ENCODE results near the gene PPM1A.

The PPM1A gene

DNA sequence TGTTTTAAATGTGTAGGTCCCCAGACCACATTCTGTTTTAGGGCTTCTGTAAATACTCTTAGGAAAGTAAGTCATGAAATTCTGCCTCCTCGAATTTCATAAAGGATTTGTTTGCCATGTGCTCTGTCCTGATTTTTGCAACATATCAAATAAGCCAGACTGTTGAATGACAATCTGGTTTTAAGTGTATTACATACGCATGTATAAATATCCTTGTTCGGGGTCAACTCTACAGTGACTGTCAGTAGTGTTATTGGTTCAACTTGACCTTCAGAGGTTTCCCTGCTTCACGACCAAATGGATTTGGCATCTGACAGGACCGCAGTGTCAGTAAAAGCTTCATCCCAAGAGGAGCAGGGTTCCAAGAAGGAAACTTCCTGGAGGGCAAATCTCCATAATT lies 52.7 kb downstream of the PPM1A start:
- TF ChIP-seq, protein P1, sequence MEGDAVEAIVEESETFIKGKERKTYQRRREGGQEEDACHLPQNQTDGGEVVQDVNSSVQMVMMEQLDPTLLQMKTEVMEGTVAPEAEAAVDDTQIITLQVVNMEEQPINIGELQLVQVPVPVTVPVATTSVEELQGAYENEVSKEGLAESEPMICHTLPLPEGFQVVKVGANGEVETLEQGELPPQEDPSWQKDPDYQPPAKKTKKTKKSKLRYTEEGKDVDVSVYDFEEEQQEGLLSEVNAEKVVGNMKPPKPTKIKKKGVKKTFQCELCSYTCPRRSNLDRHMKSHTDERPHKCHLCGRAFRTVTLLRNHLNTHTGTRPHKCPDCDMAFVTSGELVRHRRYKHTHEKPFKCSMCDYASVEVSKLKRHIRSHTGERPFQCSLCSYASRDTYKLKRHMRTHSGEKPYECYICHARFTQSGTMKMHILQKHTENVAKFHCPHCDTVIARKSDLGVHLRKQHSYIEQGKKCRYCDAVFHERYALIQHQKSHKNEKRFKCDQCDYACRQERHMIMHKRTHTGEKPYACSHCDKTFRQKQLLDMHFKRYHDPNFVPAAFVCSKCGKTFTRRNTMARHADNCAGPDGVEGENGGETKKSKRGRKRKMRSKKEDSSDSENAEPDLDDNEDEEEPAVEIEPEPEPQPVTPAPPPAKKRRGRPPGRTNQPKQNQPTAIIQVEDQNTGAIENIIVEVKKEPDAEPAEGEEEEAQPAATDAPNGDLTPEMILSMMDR (IDR thresholded peaks at IDR 0.05; ENCODE audit: insufficient read depth, low read depth, low read length, missing control alignments): no peak
- no peak for DNase-seq (ENCODE audit: low read depth)
- H3K4me3 ChIP-seq (ENCODE audit: low read length): no peak overlapping the region

DNA sequence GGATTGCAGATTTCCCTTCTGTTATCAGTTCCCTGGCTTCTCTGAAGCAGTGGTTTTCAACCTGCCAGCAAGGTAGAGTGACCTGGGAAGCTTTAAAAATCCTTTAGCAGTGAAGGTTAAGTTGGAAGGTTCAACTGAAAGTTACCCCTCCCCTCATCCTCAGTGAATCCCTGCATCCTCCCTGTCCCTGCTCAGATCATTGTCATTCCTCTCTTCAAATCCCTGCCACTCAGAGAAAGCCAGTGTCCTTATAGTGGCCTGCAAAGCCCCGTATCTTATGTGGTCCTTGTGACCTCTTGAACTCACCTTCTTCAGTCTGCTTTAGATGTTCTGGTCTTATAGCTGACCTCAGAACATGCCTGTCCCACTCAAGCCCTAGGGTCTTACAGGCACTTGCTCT lies 53.6 kb downstream of the PPM1A start:
- H3K4me3 ChIP-seq (ENCODE audit: low read length): no peak overlapping the region
- no peak for DNase-seq (ENCODE audit: low read depth)
- TF ChIP-seq, protein P1 (IDR thresholded peaks at IDR 0.05; ENCODE audit: insufficient read depth, low read depth, low read length, missing control alignments): no peak

DNA sequence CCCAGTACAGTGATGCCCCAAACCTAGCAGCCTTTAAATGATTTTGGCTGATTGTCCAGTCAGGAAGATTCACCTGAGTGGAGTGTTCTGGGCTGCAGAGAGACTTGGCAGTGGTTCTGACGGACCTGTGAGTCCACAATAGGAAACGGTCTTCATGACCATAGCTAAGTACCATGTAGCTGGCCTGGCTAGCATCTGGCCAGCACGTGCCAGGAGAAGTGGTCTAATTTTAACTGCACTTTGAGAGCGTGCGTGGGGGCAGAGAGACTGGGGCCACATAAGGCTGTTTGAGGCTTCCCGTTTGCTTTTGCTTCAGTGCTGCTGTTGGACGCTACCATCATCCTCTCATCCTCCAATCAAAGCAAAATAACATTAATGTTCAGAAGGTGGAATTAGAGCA lies 54.7 kb downstream of the PPM1A start:
- no peak for DNase-seq (ENCODE audit: low read depth)
- H3K4me3 ChIP-seq (ENCODE audit: low read length): no peak overlapping the region
- TF ChIP-seq, protein P1 (IDR thresholded peaks at IDR 0.05; ENCODE audit: insufficient read depth, low read depth, low read length, missing control alignments): no peak

DNA sequence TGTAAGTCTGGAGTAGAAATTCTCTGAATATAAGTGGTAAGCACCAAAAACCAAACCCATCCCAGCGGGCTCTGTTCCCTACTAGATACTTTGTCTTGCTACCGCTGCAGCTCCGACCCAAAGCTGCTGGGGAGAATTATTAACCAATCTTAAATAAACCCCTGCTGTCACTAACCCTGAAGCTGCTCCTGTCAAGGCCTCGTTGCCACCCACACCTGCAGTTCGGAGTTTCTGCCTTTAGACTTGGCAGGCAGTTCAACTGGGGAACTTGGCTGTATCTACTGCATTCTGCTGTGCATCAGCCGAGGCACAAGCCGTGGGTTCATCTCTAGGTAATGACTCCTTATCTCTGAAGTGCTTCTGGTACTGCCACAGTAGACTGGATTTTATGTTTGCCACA lies 55.5 kb downstream of the PPM1A start:
- no peak for DNase-seq (ENCODE audit: low read depth)
- H3K4me3 ChIP-seq (ENCODE audit: low read length): no peak overlapping the region
- TF ChIP-seq, protein P1 (IDR thresholded peaks at IDR 0.05; ENCODE audit: insufficient read depth, low read depth, low read length, missing control alignments): no peak

DNA sequence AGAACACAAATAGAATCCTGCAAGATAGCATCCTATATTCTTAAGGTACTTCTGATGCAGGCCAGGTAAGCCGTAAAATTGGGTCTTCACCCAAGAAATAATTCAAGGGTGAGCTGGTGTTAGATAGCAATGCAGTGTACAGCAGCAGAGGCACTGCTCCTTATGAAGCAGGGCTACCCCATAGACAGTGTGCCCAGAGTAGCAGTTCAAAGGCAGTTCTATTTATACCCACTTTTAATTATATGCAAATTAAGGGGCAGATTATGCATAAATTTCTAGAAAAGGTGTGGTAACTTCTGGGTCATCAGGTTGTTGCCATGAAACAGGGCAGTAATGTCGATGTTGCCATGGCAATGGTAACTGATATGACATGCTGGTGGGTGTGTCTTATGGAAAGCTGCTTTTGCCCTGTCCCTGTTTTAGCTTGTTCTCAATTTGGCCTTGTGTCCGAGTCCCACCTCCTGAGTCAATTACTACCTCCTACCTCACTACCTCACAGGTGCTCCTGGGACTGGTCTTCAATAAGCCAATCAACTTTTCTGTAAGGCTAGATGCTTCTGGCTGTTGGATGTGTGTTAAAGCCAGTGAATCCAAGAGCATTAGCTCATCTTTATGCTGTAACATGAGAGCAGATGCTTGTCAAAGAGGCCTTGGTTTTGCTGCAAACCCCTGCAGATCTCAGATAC lies 61.0 kb downstream of the PPM1A start:
- TF ChIP-seq, protein P1 (IDR thresholded peaks at IDR 0.05; ENCODE audit: insufficient read depth, low read depth, low read length, missing control alignments): no peak
- no peak for DNase-seq (ENCODE audit: low read depth)
- H3K4me3 ChIP-seq (ENCODE audit: low read length): no peak overlapping the region

DNA sequence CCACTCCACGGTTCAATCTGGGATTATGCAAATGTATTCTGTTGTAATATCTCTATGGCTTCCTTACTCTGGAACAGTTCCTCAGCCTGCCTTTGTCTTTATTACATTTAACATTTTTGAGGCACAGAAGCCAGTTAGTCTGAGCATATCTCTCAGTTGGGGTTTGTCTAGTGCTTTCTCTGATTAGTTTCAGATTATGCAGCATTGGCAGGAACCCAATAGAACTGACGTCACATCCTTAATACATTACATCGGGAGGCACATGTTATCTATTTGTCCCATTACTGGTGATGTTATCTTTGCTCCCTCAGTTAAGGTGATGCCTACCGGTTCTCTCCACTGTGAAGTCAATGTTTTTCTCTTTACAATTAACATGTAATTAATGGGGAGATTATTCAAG lies 62.4 kb downstream of the PPM1A start:
- no peak for DNase-seq (ENCODE audit: low read depth)
- no peak overlapping the region for H3K4me3 ChIP-seq (ENCODE audit: low read length)

More for the DNA sequence above, 62.4 kb downstream of the PPM1A start:
- TF ChIP-seq, protein P1 (IDR thresholded peaks at IDR 0.05; ENCODE audit: insufficient read depth, low read depth, low read length, missing control alignments): no peak
